Esophagus muscularis mucosa (tissue), 4 donors: ENCODE measurements around the gene ZMYM2. TPM values are rescaled to one million over a fixed set of nuclear protein-coding genes. Genes with fewer than 3 reads are reported as not detected.

Source experiments
- DNase-seq: peaks from one replicate; pipeline ENCODE4 v3.0.0-alpha.2; 2017; ENCODE audit errors: extremely low spot score
- H3K27ac ChIP-seq, 4 donors: fragments of 200-600 bp; sonication (generic); replicated peaks in 1 of 4; 1 replicate in 3 of 4; 2 replicates in 1 of 4; pipeline ENCODE4 v1.5.1; 2016 to 2019; ENCODE audit warnings: mild to moderate bottlenecking in 1 of 4
- H3K27me3 ChIP-seq, 4 donors: fragments of 200-600 bp; sonication (generic); one replicate each; pipeline versions ENCODE4 v1.5.1 to v1.6.0; 2016 to 2019
- H3K36me3 ChIP-seq, 4 donors: fragments of 200-600 bp; sonication (generic); one replicate each; pipeline ENCODE4 v1.5.1; 2016 to 2019
- H3K4me1 ChIP-seq, 4 donors: fragments of 200-600 bp; sonication (generic); one replicate each; pipeline ENCODE4 v1.5.1; 2016 to 2019
- H3K4me3 ChIP-seq, 4 donors: fragments of 200-600 bp; sonication (generic); 1 replicate in 2 of 4; 2 replicates in 2 of 4; pipeline ENCODE4 v1.5.1; 2016 to 2019; ENCODE audit warnings: mild to moderate bottlenecking in 4 of 4, moderate library complexity in 1 of 4
- H3K9me3 ChIP-seq, 4 donors: fragments of 200-600 bp; sonication (generic); 1 replicate in 3 of 4; 2 replicates in 1 of 4; pipeline ENCODE4 v1.5.1; 2016 to 2019
- CTCF ChIP-seq, 3 experiments: fragments of 200-600 bp in 2 of 3; fragments of 450-650 bp in 1 of 3; sonication (generic) in 2 of 3; IDR thresholded peaks; one replicate each; pipeline ENCODE4 v1.5.1; 2017 to 2019; ENCODE audit warnings: antibody characterized with exemption in 3 of 3, mild to moderate bottlenecking in 2 of 3, moderate library complexity in 1 of 3
- EP300 ChIP-seq: sonication (generic); formaldehyde crosslinking; IDR thresholded peaks from one replicate; pipeline ENCODE4 v1.6.1; 2017; ENCODE audit warnings: antibody characterized with exemption
- POLR2A ChIP-seq: fragments of 450-650 bp; IDR thresholded peaks from one replicate; pipeline ENCODE4 v1.6.1; 2017; ENCODE audit warnings: antibody characterized with exemption, moderate library complexity, mild to moderate bottlenecking, low read depth
- POLR2AphosphoS5 ChIP-seq, 2 donors: sonication (generic); formaldehyde crosslinking; IDR thresholded peaks; one replicate each; pipeline ENCODE4 v1.6.1; 2017; ENCODE audit warnings: antibody characterized with exemption in 2 of 2
- WGBS: methylation state at CpG from one replicate; pipeline ENCODE4 v1.1.5; 2018; 5-methylcytosine and 5-hydroxymethylcytosine counted together
- intact Hi-C: fragments of 100-400 bp; cut with DNase I; formaldehyde crosslinking; loops from one replicate; pipeline ENCODE4 v1.15.1; 2023
- total RNA-seq, 4 donors: library from RNA; depleted of rRNA; stranded (reverse); fragments of >200 nt; gene quantifications; one replicate each; pipeline versions ENCODE4 v1.1.0 to v1.2.1, GENCODE V29; 2016

The ZMYM2 gene
- 10 to 100 TPM; 36.8 to 49.4 (median 45.5) TPM for total RNA-seq

- under 1% methylated on average over 21 of the region's 112 CpGs for WGBS
Observed at GRCh38 chr13:19958155-19959111, at the start of gene ZMYM2. TSS of gene ZMYM2 (plus strand) at chr13:19958727. CDS start at chr13:19993073, 34,346 bp downstream.

GRCh38 chr13:19910336-19911072, 48.0 kb upstream of the ZMYM2 start:
- H3K4me1 ChIP-seq: no peaks in the 10 kb centered on the region
- no peak overlapping the region for H3K4me3 ChIP-seq
- H3K36me3 ChIP-seq: no peaks in the 10 kb centered on the region
- H3K27ac ChIP-seq: no peak overlapping the region
- WGBS: 91% methylated on average over 9 of the region's 9 CpGs
- DNase-seq: no peak
- no peaks in the 10 kb centered on the region for H3K27me3 ChIP-seq
- intact Hi-C loops: no loop called here
- TF ChIP-seq CTCF (IDR thresholded peaks at IDR 0.05) (no peak), POLR2A (no peak), POLR2AphosphoS5 (IDR thresholded peaks at IDR 0.05) (no peak), EP300 (no peak)
- no peaks in the 10 kb centered on the region for H3K9me3 ChIP-seq

More at GRCh38 chr13:19958155-19959111, at the start of gene ZMYM2:
- Histone ChIP-seq H3K27ac (peak within 1 kb of the TSS; percentile 97 to 99 (median 98)), H3K4me1 (peaks cover 35 to 49% (median 47%) of the 10 kb centered on the region in 4 donors), H3K9me3 (no peaks in the 10 kb centered on the region), H3K4me3 (peak within 1 kb of the TSS; percentile 70 to 84 (median 73)), H3K27me3 (no peaks in the 10 kb centered on the region), H3K36me3 (peaks cover 0 to 8% (median 0%) of the 10 kb centered on the region in 4 donors)
- TF ChIP-seq POLR2A: peak; percentile 70
- TF ChIP-seq EP300: no peak
- peak; percentile 78 to 89 for TF ChIP-seq POLR2AphosphoS5 (IDR thresholded peaks at IDR 0.05)
- DNase-seq: peak; percentile 99
- intact Hi-C loops: loop anchor here (5.0 kb wide), 2 partner anchors 176 to 326 kb away; partner anchors contain the start of genes MPHOSPH8 and PSPC1

- no peak overlapping the region for H3K4me3 ChIP-seq
- H3K36me3 ChIP-seq: no peaks in the 10 kb centered on the region
- intact Hi-C loops: loop anchor here (5.0 kb wide), 1 partner anchor 35 kb away; no protein-coding TSS in a partner anchor
- no peaks in the 10 kb centered on the region for H3K9me3 ChIP-seq
- TF ChIP-seq EP300: no peak
- peak; percentile 47 to 65 (median 53) for TF ChIP-seq CTCF (IDR thresholded peaks at IDR 0.05)
- WGBS: 40% methylated on average over 4 of the region's 4 CpGs
- DNase-seq: no peak
- no peak overlapping the region for H3K27ac ChIP-seq
- no peaks in the 10 kb centered on the region for H3K27me3 ChIP-seq
- H3K4me1 ChIP-seq: no peaks in the 10 kb centered on the region
Observed at GRCh38 chr13:19927117-19927748, 31.3 kb upstream of the ZMYM2 start.

- DNase-seq: no peak
- H3K4me3 ChIP-seq: no peak overlapping the region
- H3K4me1 ChIP-seq: no peaks in the 10 kb centered on the region
- 94% methylated on average over 1 of the region's 1 CpG for WGBS
- H3K36me3 ChIP-seq: no peaks in the 10 kb centered on the region
- H3K9me3 ChIP-seq: no peaks in the 10 kb centered on the region
- no peaks in the 10 kb centered on the region for H3K27me3 ChIP-seq
- no peak overlapping the region for H3K27ac ChIP-seq
- TF ChIP-seq POLR2A (no peak), POLR2AphosphoS5 (IDR thresholded peaks at IDR 0.05) (no peak), CTCF (IDR thresholded peaks at IDR 0.05) (no peak), EP300 (no peak)
- intact Hi-C loops: no loop called here
Observed at GRCh38 chr13:19940106-19940505, 18.4 kb upstream of the ZMYM2 start.
